Thoracic aorta (tissue), 2 donors: Measurements from ENCODE around the gene ZRANB1. TPM values are rescaled to one million over a fixed set of nuclear protein-coding genes. Genes with fewer than 3 reads are reported as not detected.

Source experiments
- ATAC-seq: fragments of 150-250 bp; one replicate; pipeline ENCODE4 v1.8.0; 2017; ENCODE audit warnings: low read depth; ENCODE audit not compliant: insufficient number of reproducible peaks, low FRiP score
- DNase-seq: peaks from one replicate; pipeline ENCODE4 v3.0.0-alpha.2; 2020; ENCODE audit warnings: low spot score
- H3K27ac ChIP-seq, 2 donors: fragments of 200-600 bp; sonication (generic); 1 replicate in 1 of 2; 2 replicates in 1 of 2; pipeline ENCODE4 v1.5.1; 2016; ENCODE audit warnings: mild to moderate bottlenecking in 2 of 2, moderate library complexity in 2 of 2
- H3K27me3 ChIP-seq: fragments of 200-600 bp; sonication (generic); replicated peaks from 2 replicates; pipeline ENCODE4 v1.6.0; 2016; ENCODE audit warnings: mild to moderate bottlenecking; ENCODE audit not compliant: insufficient read depth
- H3K36me3 ChIP-seq: fragments of 200-600 bp; sonication (generic); one replicate; pipeline ENCODE4 v1.5.1; 2016
- H3K4me1 ChIP-seq, 2 donors: fragments of 200-600 bp; sonication (generic); 1 replicate in 1 of 2; 2 replicates in 1 of 2; pipeline versions ENCODE4 v1.5.1 to v1.6.0; 2016; ENCODE audit warnings: low read depth in 2 of 2, mild to moderate bottlenecking in 1 of 2; ENCODE audit not compliant: control insufficient read depth in 1 of 2
- H3K4me3 ChIP-seq: fragments of 200-600 bp; sonication (generic); 2 replicates; pipeline ENCODE4 v1.5.1; 2016; ENCODE audit warnings: mild to moderate bottlenecking
- H3K9me3 ChIP-seq: fragments of 200-600 bp; sonication (generic); 2 replicates; pipeline ENCODE4 v1.5.1; 2016
- total RNA-seq, 2 donors: library from RNA; depleted of rRNA; stranded (reverse); fragments of >200 nt; gene quantifications; one replicate each; pipeline versions ENCODE4 v1.1.0 to v1.2.3, GENCODE V29; 2016
- TF ChIP-seq, protein P1 (sequence below): fragments of 200-600 bp; sonication (generic); IDR thresholded peaks from one replicate; pipeline ENCODE4 v1.5.1; 2019; ENCODE audit warnings: antibody characterized with exemption

The ZRANB1 gene
- total RNA-seq, 2 donors from 2014 or later = 30.1 to 30.9 TPM

DNA sequence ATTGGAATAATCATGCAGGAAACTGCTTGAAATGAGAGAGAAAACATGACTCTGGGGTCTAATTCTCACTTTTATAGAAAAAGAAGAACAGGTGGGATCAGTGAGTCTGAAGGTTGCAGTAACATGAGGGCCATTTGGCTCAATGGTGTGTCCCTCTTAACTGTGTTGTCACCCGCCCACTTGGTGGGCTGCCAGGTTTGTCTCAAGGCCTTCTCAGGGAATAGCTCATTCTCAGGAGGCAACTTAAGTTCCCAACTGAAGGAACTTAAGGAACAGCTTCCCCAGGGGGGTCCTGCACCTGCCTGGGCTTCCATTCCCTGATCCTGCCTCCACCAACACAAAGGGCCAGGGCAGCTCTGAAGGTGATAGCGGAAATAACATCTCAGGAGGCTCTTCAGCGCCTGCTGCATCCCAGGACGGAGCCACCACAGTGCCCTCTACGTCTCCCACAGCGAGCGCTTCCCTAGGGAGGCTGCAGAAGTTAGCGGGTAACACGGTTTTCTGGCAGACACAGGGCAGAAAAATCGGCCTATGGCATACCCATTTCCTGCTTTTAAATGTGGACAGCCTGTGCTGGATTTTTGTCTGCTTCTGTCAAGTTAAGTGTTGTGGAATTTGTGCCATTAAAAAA is 88.8 kb downstream of the ZRANB1 start:
- DNase-seq (no peak), ATAC-seq (no peak)
- Histone ChIP-seq H3K36me3 (no peaks in the 10 kb centered on the region), H3K4me3 (no peak overlapping the region), H3K9me3 (no peaks in the 10 kb centered on the region), H3K4me1 (peaks cover 16 to 81% of the 10 kb centered on the region in 2 donors), H3K27ac (peak overlapping the region; percentile 6 to 54), H3K27me3 (no peaks in the 10 kb centered on the region)
- TF ChIP-seq, protein P1, sequence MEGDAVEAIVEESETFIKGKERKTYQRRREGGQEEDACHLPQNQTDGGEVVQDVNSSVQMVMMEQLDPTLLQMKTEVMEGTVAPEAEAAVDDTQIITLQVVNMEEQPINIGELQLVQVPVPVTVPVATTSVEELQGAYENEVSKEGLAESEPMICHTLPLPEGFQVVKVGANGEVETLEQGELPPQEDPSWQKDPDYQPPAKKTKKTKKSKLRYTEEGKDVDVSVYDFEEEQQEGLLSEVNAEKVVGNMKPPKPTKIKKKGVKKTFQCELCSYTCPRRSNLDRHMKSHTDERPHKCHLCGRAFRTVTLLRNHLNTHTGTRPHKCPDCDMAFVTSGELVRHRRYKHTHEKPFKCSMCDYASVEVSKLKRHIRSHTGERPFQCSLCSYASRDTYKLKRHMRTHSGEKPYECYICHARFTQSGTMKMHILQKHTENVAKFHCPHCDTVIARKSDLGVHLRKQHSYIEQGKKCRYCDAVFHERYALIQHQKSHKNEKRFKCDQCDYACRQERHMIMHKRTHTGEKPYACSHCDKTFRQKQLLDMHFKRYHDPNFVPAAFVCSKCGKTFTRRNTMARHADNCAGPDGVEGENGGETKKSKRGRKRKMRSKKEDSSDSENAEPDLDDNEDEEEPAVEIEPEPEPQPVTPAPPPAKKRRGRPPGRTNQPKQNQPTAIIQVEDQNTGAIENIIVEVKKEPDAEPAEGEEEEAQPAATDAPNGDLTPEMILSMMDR = no peak

DNA sequence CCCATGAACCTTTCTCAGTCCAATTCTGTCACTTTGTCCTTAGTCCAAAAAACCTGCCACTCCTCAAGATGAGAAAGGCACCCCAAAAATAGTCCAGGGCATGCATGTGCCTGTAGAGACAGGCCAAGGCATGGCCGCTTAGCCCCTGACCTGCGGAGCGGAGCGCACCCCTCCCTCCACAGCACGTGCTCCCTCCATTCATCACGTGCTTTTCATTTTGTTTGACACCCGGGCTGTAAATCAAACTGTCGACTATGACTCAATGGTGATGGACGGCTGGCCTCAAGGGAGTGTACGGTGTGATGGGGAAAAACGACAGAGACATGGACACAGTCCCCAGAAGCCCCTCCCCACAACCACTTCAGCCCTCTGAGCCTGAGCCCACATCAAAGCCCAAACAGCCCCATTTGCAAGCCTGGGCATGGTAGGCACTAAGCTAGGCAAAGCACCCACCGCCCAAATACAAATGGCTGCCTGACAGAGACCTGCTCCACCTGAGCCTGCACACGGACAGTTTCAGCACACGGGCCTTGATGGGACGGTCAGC is 90.6 kb downstream of the ZRANB1 start:
- DNase-seq (no peak), ATAC-seq (no peak)
- H3K27ac ChIP-seq = no peak overlapping the region
- H3K4me1 ChIP-seq = peaks cover 24 to 86% of the 10 kb centered on the region in 2 donors
- TF ChIP-seq, protein P1 = no peak
- H3K36me3 ChIP-seq = no peaks in the 10 kb centered on the region
- H3K27me3 ChIP-seq = no peaks in the 10 kb centered on the region
- H3K9me3 ChIP-seq = no peaks in the 10 kb centered on the region
- H3K4me3 ChIP-seq = no peak overlapping the region

DNA sequence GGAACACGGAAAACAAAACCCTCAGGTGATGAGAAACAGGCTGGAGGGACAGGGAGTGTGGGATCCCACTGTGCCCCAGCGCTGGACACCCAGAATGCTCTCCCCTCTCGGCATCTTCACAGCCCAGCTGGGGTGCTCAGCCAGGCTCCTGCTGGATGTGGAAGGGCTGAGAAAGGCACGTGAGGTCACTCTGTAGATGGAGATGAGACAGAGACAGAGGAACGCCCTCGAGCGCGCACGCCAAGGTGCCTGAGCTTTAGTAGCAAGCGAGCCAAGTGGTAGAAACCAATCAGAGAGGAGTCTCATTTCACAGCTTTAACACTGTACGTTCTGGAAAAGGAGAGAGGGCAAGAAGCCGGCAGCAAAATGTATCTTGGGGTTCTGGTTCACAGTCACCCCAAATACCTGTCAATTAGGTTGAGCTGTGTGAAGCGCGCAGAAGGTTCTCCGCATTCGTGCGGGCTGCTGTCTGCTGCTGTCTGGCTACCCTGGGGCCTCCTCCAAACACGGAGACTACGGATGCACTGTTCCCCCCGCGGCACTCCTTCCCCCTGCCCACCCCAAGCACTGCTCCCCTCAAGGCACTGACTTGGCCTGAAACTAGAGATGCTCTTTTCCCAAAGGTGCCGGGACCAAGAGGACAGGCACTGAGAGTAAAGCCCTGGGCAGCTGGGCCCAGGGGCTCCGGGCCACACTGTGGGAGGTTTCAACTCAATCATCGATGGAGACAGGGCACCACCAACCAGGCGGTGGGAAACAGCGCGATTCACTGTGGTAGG is 91.4 kb downstream of the ZRANB1 start:
- TF ChIP-seq, protein P1 = no peak
- H3K27ac ChIP-seq = no peak overlapping the region
- ATAC-seq = no peak
- H3K27me3 ChIP-seq = no peaks in the 10 kb centered on the region
- H3K4me1 ChIP-seq = peaks cover 25 to 86% of the 10 kb centered on the region in 2 donors
- H3K4me3 ChIP-seq = no peak overlapping the region
- H3K36me3 ChIP-seq = no peaks in the 10 kb centered on the region
- no peaks in the 10 kb centered on the region for H3K9me3 ChIP-seq
- no peak for DNase-seq

DNA sequence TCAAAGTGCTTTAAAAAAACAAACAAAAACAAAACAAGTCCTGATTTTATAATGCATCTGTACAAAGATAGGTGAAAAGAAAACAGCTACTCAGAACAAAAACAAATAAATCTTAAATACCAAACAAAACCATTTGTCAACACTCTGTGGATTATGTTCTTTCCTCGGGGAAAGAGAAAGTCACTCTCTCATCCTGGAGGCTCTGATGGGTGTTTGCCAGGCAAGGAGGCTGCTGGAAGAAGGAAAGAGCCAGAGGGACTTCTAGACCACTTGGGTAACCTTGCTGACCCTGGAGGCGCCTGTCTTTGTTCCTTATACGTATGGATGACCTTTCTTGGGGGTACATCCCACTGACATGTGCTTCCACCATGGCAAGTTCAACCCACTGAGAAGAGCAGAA is 92.8 kb downstream of the ZRANB1 start:
- Histone ChIP-seq H3K27me3 (no peaks in the 10 kb centered on the region), H3K4me3 (peak overlapping the region; percentile 6), H3K36me3 (no peaks in the 10 kb centered on the region), H3K4me1 (peaks cover 30 to 86% of the 10 kb centered on the region in 2 donors), H3K27ac (peak overlapping the region in 1 of 2 donors; percentile 17), H3K9me3 (no peaks in the 10 kb centered on the region)
- TF ChIP-seq, protein P1 = no peak
- no peak for ATAC-seq
- DNase-seq = no peak

DNA sequence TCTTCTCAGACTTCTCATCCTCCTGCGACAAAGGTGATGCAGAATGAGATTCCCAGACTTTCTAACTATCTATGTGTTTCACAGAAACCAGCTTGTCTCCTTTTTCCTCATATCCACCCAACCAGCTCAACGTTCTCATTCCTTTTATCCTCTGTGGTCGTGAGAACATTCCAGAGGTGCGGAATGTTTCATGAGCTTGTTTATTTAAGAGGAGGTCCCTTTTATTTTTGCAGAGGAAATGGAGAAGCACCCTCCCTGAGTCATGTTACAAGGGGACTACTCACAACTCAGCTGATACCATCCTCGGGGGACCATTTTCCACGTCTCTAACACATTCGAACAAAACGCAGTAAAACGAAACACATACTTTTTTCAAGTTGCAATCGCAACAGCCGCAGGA is 93.2 kb downstream of the ZRANB1 start:
- Histone ChIP-seq H3K27ac (peak overlapping the region in 1 of 2 donors; percentile 17), H3K4me1 (peaks cover 33 to 86% of the 10 kb centered on the region in 2 donors), H3K36me3 (no peaks in the 10 kb centered on the region), H3K27me3 (no peaks in the 10 kb centered on the region), H3K9me3 (no peaks in the 10 kb centered on the region), H3K4me3 (peak overlapping the region; percentile 6)
- ATAC-seq (no peak), DNase-seq (no peak)
- TF ChIP-seq, protein P1 = no peak
